HG03097 (cell line): Measurements from ENCODE around the gene PARVA.

Experiments
- ATAC-seq: cut with Tn5 transposase; IDR thresholded peaks from one replicate; pipeline ENCODE4 v1.9.1; 2021; ENCODE audit not compliant: unreplicated experiment, low FRiP score

Gene PARVA

GRCh38 chr11:12581416-12581815, 204.0 kb downstream of the PARVA start:
- ATAC-seq: no peak

- ATAC-seq: no peak
Observed at GRCh38 chr11:12581923-12582322, 204.6 kb downstream of the PARVA start.
